PC-9 (cell line): ENCODE results near the gene DUSP9.

ENCODE experiments used
- CTCF ChIP-seq: fragments of 200-600 bp; sonication (generic); conservative IDR thresholded peaks from 2 replicates; pipeline ENCODE4 v1.6.1; 2017; ENCODE audit warnings: mixed run types, antibody characterized with exemption, mild to moderate bottlenecking, moderate library complexity
- EZH2 ChIP-seq: fragments of 200-600 bp; sonication (generic); IDR thresholded peaks from 2 replicates; pipeline ENCODE4 v1.8.0; 2017; ENCODE audit warnings: antibody characterized with exemption, low read depth

- TF ChIP-seq CTCF (no peak), EZH2 (no peak)
Measured at GRCh38 chrX:153628129-153628528, 18.9 kb upstream of the DUSP9 start.
